AG04449 (cell line): ENCODE results near the gene THRA.

ENCODE experiments used
- CTCF ChIA-PET: fragments of 350-600 bp; formaldehyde crosslinking; extraction: SDS; loops from one replicate; lab custom pipeline; 2021; ENCODE audit warnings: antibody characterized with exemption; lab: Yijun Ruan, JAX
- POLR2A ChIA-PET: fragments of 400-600, 350-600 bp; formaldehyde crosslinking; extraction: SDS; loops from one replicate; lab custom pipeline; 2020; ENCODE audit warnings: antibody characterized with exemption, inconsistent platforms; lab: Yijun Ruan, JAX
- DNase-seq: peaks from one replicate; pipeline ENCODE4 v3.0.0-alpha.2; 2010; ENCODE audit warnings: low read depth, low spot score
- H3K4me3 ChIP-seq: 2 replicates; pipeline ENCODE4 v1.5.1; 2011; ENCODE audit warnings: low read depth, mild to moderate bottlenecking, control low read depth, low read length
- TF ChIP-seq, protein P1 (sequence below): IDR thresholded peaks from one replicate; pipeline ENCODE4 v1.5.1; 2011; ENCODE audit warnings: mild to moderate bottlenecking, moderate library complexity, low read length, control low read depth, inconsistent platforms; ENCODE audit not compliant: insufficient read depth; ENCODE audit errors: missing control alignments

Gene THRA

GRCh38 chr17:40079545-40079944 lies 16.8 kb downstream of the THRA start:
- CTCF ChIA-PET: interaction anchor here (0.8 to 19.3 kb wide), 5 partner anchors 8 to 64 kb away, joined by 3 to 273 read pairs (median 8); partner anchors contain the start of genes CSF3, NR1D1 and THRA
- DNase-seq: no peak
- POLR2A ChIA-PET: interaction anchor here (1.5 kb wide), 1 partner anchor 13 kb away, joined by 4 read pairs; no protein-coding TSS in a partner anchor
- no peak overlapping the region for H3K4me3 ChIP-seq
- TF ChIP-seq, protein P1, sequence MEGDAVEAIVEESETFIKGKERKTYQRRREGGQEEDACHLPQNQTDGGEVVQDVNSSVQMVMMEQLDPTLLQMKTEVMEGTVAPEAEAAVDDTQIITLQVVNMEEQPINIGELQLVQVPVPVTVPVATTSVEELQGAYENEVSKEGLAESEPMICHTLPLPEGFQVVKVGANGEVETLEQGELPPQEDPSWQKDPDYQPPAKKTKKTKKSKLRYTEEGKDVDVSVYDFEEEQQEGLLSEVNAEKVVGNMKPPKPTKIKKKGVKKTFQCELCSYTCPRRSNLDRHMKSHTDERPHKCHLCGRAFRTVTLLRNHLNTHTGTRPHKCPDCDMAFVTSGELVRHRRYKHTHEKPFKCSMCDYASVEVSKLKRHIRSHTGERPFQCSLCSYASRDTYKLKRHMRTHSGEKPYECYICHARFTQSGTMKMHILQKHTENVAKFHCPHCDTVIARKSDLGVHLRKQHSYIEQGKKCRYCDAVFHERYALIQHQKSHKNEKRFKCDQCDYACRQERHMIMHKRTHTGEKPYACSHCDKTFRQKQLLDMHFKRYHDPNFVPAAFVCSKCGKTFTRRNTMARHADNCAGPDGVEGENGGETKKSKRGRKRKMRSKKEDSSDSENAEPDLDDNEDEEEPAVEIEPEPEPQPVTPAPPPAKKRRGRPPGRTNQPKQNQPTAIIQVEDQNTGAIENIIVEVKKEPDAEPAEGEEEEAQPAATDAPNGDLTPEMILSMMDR: no peak

DNA sequence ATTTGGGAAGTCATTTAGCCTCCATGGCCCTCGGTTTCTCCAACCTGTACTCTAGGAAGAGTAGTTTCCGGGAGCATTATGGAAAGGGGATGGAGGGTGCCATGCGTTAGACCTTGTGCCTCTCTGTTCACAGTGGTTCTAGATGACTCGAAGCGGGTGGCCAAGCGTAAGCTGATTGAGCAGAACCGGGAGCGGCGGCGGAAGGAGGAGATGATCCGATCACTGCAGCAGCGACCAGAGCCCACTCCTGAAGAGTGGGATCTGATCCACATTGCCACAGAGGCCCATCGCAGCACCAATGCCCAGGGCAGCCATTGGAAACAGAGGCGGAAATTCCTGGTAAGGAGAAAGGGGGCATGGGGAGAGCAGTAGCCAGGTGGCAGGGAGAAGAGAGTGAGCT lies 21.7 kb downstream of the THRA start:
- ChIA-PET CTCF (interaction anchor here (0.7 to 19.3 kb wide), 8 partner anchors 11 to 69 kb away, joined by 4 to 273 read pairs (median 26); partner anchors contain the start of genes CSF3, MED24 and NR1D1), POLR2A (interaction anchor here (0.5 kb wide), 1 partner anchor 17 kb away, joined by 3 read pairs; no protein-coding TSS in a partner anchor)
- TF ChIP-seq, protein P1: no peak
- H3K4me3 ChIP-seq: no peak overlapping the region
- no peak for DNase-seq

DNA sequence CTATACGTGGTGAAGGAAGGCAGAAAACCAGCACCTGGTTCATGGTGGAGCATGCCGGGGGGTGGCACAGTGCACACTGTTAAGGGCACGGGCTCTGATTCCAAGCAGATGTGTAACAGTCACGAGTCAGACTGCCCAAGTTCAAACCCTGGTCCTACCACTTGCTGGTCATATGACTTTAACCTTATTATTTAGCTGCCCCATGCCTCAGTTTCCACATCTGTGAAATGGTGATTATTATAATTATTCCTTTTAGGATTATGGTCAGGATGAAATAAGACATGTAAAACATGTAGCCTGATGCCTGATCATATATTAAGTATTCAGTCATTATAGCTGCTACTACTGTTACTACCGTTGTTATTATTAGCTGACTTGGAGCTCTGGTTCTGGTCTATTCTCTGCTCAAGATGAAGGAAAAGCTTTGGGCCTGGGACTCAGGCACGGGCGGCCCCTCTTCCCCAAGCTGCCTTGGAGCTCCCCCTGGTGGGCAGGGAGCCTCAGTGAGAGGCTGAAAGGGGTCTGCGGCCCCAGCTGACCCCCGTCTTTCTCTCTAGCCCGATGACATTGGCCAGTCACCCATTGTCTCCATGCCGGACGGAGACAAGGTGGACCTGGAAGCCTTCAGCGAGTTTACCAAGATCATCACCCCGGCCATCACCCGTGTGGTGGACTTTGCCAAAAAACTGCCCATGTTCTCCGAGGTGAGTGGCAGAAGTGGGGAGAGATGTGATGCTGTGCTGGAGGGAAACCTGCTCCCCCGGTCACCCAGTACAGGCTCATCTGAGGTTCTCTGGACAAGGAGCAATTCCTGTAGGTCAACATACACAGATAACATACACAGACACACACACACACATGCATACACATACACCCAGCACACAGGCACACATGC lies 23.6 kb downstream of the THRA start:
- CTCF ChIA-PET: interaction anchor here (0.6 to 19.3 kb wide), 23 partner anchors 8 to 128 kb away, joined by 3 to 273 read pairs (median 9); partner anchors contain the start of genes CSF3, NR1D1 and THRA
- DNase-seq: no peak
- TF ChIP-seq, protein P1: peak; percentile 75
- H3K4me3 ChIP-seq: no peak overlapping the region
- POLR2A ChIA-PET: no interaction called here

DNA sequence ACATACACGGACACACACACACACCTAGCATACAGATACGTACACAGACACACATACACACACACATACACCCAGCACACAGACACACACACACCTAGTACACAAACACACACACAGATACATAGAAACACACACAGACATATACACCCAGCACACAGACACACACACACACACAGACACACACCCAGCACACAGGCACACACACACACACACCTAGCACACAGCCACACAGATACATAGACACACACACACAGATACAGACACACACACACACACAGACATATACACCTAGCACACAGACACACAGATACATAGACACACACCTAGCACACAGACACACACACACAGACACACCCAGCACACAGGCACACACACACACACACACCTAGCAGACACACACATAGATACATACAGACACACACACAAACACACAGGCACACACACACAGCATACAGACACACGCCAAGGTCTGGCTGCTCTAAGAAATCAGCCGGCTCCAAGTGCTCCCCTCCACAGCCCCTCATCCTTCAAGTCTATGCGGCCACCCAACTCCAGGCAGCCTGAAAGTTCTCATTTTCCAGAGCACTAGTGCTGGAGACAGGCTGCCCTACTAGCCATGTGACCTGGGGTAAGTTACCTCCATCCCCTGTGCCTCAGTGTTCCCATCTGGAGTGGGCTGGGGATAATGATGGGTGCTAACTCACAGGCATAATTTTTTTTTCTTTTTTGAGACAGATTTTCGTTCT lies 24.5 kb downstream of the THRA start:
- no peak overlapping the region for H3K4me3 ChIP-seq
- DNase-seq: no peak
- ChIA-PET POLR2A (no interaction called here), CTCF (interaction anchor here (1.0 to 19.3 kb wide), 14 partner anchors 9 to 72 kb away, joined by 3 to 273 read pairs (median 12); partner anchors contain the start of genes CSF3 and NR1D1)
- TF ChIP-seq, protein P1: no peak

DNA sequence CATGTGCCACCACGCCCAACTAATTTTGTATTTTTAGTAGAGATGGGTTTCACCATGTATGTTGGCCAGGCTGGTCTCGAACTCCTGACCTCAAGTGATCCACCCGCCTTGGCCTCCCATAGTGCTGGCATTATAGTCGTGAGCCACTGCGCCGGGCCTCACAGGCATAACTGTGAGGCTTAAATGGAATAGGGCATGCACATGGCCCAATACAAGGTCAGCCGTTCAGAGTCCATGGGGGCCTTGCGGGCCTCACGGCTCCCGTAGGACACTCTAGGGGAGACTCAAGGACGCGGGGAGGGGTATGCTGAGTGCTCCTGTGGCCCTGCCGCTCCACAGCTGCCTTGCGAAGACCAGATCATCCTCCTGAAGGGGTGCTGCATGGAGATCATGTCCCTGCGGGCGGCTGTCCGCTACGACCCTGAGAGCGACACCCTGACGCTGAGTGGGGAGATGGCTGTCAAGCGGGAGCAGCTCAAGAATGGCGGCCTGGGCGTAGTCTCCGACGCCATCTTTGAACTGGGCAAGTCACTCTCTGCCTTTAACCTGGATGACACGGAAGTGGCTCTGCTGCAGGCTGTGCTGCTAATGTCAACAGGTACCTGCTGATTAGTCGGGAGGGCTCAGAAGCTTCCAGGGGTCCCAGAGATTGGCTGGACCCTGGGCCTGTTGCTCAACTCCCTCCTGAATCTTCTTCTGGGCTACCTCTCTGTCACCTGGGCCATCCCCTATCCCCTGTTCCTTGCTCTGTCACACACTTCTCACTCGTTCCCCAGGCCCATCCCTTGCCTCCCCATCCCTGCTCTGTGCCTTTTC lies 25.3 kb downstream of the THRA start:
- no peak for DNase-seq
- no peak overlapping the region for H3K4me3 ChIP-seq
- CTCF ChIA-PET: interaction anchor here (0.7 to 16.8 kb wide), 4 partner anchors 10 to 60 kb away, joined by 3 to 273 read pairs (median 6); no protein-coding TSS in a partner anchor
- POLR2A ChIA-PET: no interaction called here
- TF ChIP-seq, protein P1: no peak
